Caco-2 (cell line): ENCODE data around the gene FAM118A. TPM values are rescaled to one million over a fixed set of nuclear protein-coding genes. Genes with fewer than 3 reads are reported as not detected.

Experiments used
- BruUV-seq: library from RNA; stranded (reverse); fragments of 400-500 nt; replicated peaks from 2 replicates; lab custom pipeline; 2021; lab: Mats Ljungman, UMichigan
- CTCF ChIA-PET: fragments of 300-600 bp; sonication (Branson Sonifier 250); formaldehyde crosslinking; loops from one replicate; lab custom pipeline; 2022; ENCODE audit warnings: antibody characterized with exemption; lab: Charles Lee
- POLR2A ChIA-PET: fragments of 300-600 bp; sonication (Branson Sonifier 250); formaldehyde crosslinking; loops from one replicate; lab custom pipeline; 2022; ENCODE audit warnings: antibody characterized with exemption; lab: Charles Lee
- DNase-seq, 2 experiments: peaks; one replicate each; pipeline versions ENCODE4 v3.0.0 to v3.0.0-alpha.2; 2020 to 2022
- H3K27me3 ChIP-seq: replicated peaks from 2 replicates; pipeline ENCODE4 v1.6.0; 2011; ENCODE audit warnings: low read length; ENCODE audit not compliant: control insufficient read depth, insufficient read depth
- H3K36me3 ChIP-seq: 2 replicates; pipeline ENCODE4 v1.5.1; 2011; ENCODE audit warnings: low read length; ENCODE audit not compliant: control insufficient read depth, insufficient read depth
- H3K4me1 ChIP-seq: fragments of 250-450 bp; sonication (Bioruptor Pico); 2 replicates; pipeline ENCODE4 v1.5.1; 2020; ENCODE audit warnings: mild to moderate bottlenecking
- H3K4me3 ChIP-seq: 2 replicates; pipeline ENCODE4 v1.5.1; 2011; ENCODE audit warnings: low read depth, mild to moderate bottlenecking, control low read depth, low read length
- H3K9me3 ChIP-seq: fragments of 250-450 bp; sonication (Bioruptor Pico); 2 replicates; pipeline ENCODE4 v1.5.1; 2020; ENCODE audit warnings: mild to moderate bottlenecking, moderate library complexity
- H3K27ac Mint-ChIP-seq: one replicate; pipeline ENCODE4 v1.8.0; 2022; ENCODE audit warnings: mixed read lengths; ENCODE audit not compliant: unreplicated experiment
- H3K27me3 Mint-ChIP-seq: one replicate; pipeline ENCODE4 v1.8.0; 2022; ENCODE audit warnings: mixed read lengths; ENCODE audit not compliant: insufficient read depth, unreplicated experiment
- H3K36me3 Mint-ChIP-seq: one replicate; pipeline ENCODE4 v1.8.0; 2022; ENCODE audit warnings: mild to moderate bottlenecking, mixed read lengths; ENCODE audit not compliant: insufficient read depth, unreplicated experiment
- H3K4me1 Mint-ChIP-seq: one replicate; pipeline ENCODE4 v1.8.0; 2022; ENCODE audit warnings: low read depth, mixed read lengths; ENCODE audit not compliant: unreplicated experiment
- H3K4me3 Mint-ChIP-seq: one replicate; pipeline ENCODE4 v1.8.0; 2022; ENCODE audit warnings: mild to moderate bottlenecking, moderate library complexity, mixed read lengths; ENCODE audit not compliant: unreplicated experiment
- H3K9me3 Mint-ChIP-seq: one replicate; pipeline ENCODE4 v1.8.0; 2022; ENCODE audit warnings: mixed read lengths; ENCODE audit not compliant: unreplicated experiment
- CTCF ChIP-seq, 2 experiments: fragments of 200-600 bp in 1 of 2; IDR thresholded peaks; 1 replicate in 1 of 2; 2 replicates in 1 of 2; pipeline versions ENCODE4 v1.5.1 to v1.8.0; 2011 to 2022; ENCODE audit warnings: antibody characterized with exemption in 1 of 2, control low read depth in 1 of 2, inconsistent platforms in 1 of 2, low read depth in 1 of 2, low read length in 1 of 2, mild to moderate bottlenecking in 1 of 2, moderate library complexity in 1 of 2; ENCODE audit not compliant: insufficient read depth in 1 of 2, severe bottlenecking in 1 of 2, unreplicated experiment in 1 of 2
- intact Hi-C: fragments of 100-400 bp; cut with micrococcal nuclease; formaldehyde crosslinking; loops from one replicate; pipeline ENCODE4 v1.10.0; 2022; ENCODE audit not compliant: unreplicated experiment
- total RNA-seq: library from RNA; stranded (reverse); gene quantifications from 2 replicates; pipeline ENCODE4 v1.2.3, GENCODE V29; 2022

FAM118A gene
- total RNA-seq, 1 experiment from 2014 or later: 120 TPM

GRCh38 chr22:45312415-45312814, 2.7 kb downstream of the FAM118A start:
- POLR2A ChIA-PET: no interaction called here
- Histone ChIP-seq H3K4me1 (peaks cover 71% of the 10 kb centered on the region), H3K9me3 (no peaks in the 10 kb centered on the region), H3K27me3 (no peaks in the 10 kb centered on the region), H3K4me3 (no peak overlapping the region), H3K36me3 (peaks cover 2% of the 10 kb centered on the region; the same call in 1 of the 2 replicates)
- no peak for DNase-seq
- peak overlapping the region; percentile 82 for H3K27ac Mint-ChIP-seq
- H3K27me3 Mint-ChIP-seq: no peaks in the 10 kb centered on the region
- TF ChIP-seq CTCF (IDR thresholded peaks at IDR 0.05; ENCODE audit: insufficient read depth in 1 of 2, low read depth in 1 of 2, low read length in 1 of 2, severe bottlenecking in 1 of 2, unreplicated experiment in 1 of 2): no peak
- peaks cover 46% of the 10 kb centered on the region for H3K36me3 Mint-ChIP-seq
- H3K4me3 Mint-ChIP-seq: peak overlapping the region; percentile 47
- CTCF ChIA-PET: no interaction called here
- intact Hi-C loops: no loop called here
- no peaks in the 10 kb centered on the region for H3K9me3 Mint-ChIP-seq
- no TSS peak for BruUV-seq
- H3K4me1 Mint-ChIP-seq: peaks cover 46% of the 10 kb centered on the region

DNA sequence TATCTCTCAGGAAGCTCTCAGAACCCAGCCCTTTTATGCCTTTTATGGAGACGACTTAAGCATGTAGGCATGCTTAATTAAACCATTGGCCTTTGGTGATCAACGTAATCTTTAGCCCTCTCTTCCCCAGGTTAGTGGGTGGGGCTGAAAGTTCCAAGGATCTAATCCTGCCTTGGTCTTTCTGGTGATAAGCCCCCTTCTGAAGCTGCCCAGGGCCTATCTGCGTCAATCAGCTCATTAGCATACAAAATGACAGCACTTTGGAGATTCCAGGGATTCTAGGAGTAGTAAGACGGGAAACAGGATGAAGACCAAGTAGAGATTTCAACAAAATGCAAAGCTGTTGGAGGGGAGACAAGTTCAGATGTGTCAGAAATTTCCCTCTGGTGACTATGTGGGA, 3.1 kb downstream of the FAM118A start:
- BruUV-seq: no TSS peak
- DNase-seq: no peak
- H3K27me3 Mint-ChIP-seq: no peaks in the 10 kb centered on the region
- Histone ChIP-seq H3K9me3 (no peaks in the 10 kb centered on the region), H3K4me3 (no peak overlapping the region), H3K27me3 (no peaks in the 10 kb centered on the region), H3K36me3 (peaks cover 2% of the 10 kb centered on the region; the same call in 1 of the 2 replicates), H3K4me1 (peaks cover 75% of the 10 kb centered on the region)
- no peak for TF ChIP-seq CTCF (IDR thresholded peaks at IDR 0.05; ENCODE audit: insufficient read depth in 1 of 2, low read depth in 1 of 2, low read length in 1 of 2, severe bottlenecking in 1 of 2, unreplicated experiment in 1 of 2)
- CTCF ChIA-PET: no interaction called here
- H3K27ac Mint-ChIP-seq: peak overlapping the region; percentile 82
- H3K36me3 Mint-ChIP-seq: peaks cover 50% of the 10 kb centered on the region
- peak overlapping the region; percentile 47 for H3K4me3 Mint-ChIP-seq
- no peaks in the 10 kb centered on the region for H3K9me3 Mint-ChIP-seq
- intact Hi-C loops: no loop called here
- peaks cover 46% of the 10 kb centered on the region for H3K4me1 Mint-ChIP-seq
- POLR2A ChIA-PET: no interaction called here

DNA sequence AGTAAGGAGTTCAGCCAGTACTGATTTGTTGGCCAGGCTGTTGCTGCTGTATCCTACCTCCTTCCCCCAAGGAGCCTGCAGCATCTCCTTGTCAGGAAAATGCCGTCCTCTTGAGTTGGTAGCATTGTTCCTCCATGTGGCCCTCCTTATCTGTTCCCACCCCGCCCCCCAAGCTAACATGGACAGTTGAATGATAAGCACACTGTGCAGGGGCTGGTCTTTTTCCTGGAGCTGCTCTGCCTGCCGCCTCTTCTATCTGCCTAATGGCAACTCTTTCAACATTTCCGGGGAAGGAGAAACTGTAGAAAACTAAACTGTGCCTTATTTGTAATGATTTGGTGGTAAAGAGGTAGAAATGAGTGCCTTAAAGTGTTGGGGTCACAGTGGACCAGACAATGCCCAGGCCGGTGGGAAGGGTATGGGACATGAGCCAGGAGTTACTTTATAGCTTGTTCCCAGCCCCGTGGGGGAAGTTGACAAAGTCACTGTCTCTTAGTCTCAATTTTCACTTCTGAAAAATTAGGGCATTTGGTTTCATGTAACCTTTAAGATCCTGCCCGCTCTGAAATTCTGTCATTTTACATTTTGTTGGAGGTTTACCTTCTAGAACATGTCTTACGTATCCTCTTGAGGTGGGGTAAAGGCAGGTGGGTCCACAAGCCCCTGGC, 4.5 kb downstream of the FAM118A start:
- H3K4me1 ChIP-seq: peaks cover 70% of the 10 kb centered on the region
- Mint-ChIP-seq H3K9me3 (no peaks in the 10 kb centered on the region), H3K4me3 (peak overlapping the region; percentile 47), H3K27ac (peak overlapping the region; percentile 82), H3K36me3 (peaks cover 57% of the 10 kb centered on the region), H3K4me1 (peaks cover 50% of the 10 kb centered on the region), H3K27me3 (no peaks in the 10 kb centered on the region)
- no peak for TF ChIP-seq CTCF (IDR thresholded peaks at IDR 0.05; ENCODE audit: insufficient read depth in 1 of 2, low read depth in 1 of 2, low read length in 1 of 2, severe bottlenecking in 1 of 2, unreplicated experiment in 1 of 2)
- intact Hi-C loops: no loop called here
- H3K4me3 ChIP-seq: no peak overlapping the region
- no peaks in the 10 kb centered on the region for H3K9me3 ChIP-seq
- POLR2A ChIA-PET: interaction anchor here (0.5 to 1.6 kb wide), 2 partner anchors 41 to 104 kb away, joined by 3 to 5 read pairs; no protein-coding TSS in a partner anchor
- H3K36me3 ChIP-seq: peaks cover 2% of the 10 kb centered on the region; the same call in 1 of the 2 replicates
- no TSS peak for BruUV-seq
- H3K27me3 ChIP-seq: no peaks in the 10 kb centered on the region
- peak; percentile 46 to 71 for DNase-seq
- CTCF ChIA-PET: interaction anchor here (0.6 kb wide), 1 partner anchor 509 kb away, joined by 3 read pairs; no protein-coding TSS in a partner anchor
